Measurements from ENCODE around the gene LGR4. TPM values are rescaled to one million over a fixed set of nuclear protein-coding genes. Genes with fewer than 3 reads are reported as not detected.

Gene LGR4
- total and polyA plus RNA-seq, 2 donors (not counting 1 experiment from before 2014, with no cell fraction given): 0.92 to 3.3 TPM

DNA sequence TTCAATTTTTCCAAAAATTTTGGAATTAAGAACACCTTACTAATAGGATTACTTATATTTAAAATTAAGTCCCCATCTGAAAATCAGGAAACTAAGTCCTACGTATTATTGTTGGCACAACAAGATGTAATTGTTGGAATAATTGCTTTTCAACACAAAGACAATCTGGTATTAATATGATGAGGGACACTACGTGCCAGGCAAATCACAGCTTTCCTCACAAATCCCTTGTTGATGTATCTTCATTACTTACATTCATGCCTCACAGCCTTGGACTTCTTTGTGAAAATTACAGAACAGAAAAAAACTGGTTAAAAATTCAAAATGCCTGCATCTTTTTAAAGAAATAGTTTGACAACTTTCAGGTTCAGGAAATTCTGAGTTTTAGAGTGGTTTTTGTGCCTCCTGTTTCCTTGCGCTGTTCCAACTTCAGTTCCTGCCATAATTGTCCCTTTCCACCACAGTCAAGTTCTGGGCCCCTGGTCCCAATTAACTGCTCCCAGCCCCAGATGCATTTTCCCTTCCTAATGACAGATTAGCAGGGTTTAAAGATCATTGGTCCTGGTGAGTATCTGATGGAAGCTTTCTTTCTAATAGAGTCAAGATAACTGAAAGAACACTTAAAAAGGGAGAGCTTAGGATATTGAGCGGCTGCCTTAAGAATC is 86.3 kb downstream of the LGR4 start:
- H3K27me3 ChIP-seq (replicated peaks in 1 of 4; ENCODE audit: control extremely low read depth in 1 of 4, control insufficient read depth in 3 of 4, insufficient read depth in 4 of 4, low read length in 3 of 4): no peaks in the 10 kb centered on the region
- H2AFZ ChIP-seq (ENCODE audit: insufficient read depth, low read depth, low read length, poor library complexity, severe bottlenecking): no peak overlapping the region
- Mint-ChIP-seq H3K27ac (no peak overlapping the region), H3K27me3 (no peaks in the 10 kb centered on the region), H3K4me3 (no peak overlapping the region), H3K9me3 (ENCODE audit: insufficient read depth) (no peaks in the 10 kb centered on the region), H3K4me1 (no peaks in the 10 kb centered on the region)
- no peaks in the 10 kb centered on the region for H3K79me2 ChIP-seq (ENCODE audit: control insufficient read depth, insufficient read depth, low read length)
- no peak overlapping the region for H3K9ac ChIP-seq (ENCODE audit: low read length)
- intact Hi-C loops (cut with micrococcal nuclease): no loop called here
- no peak overlapping the region for H3K27ac ChIP-seq (ENCODE audit: low read length in 2 of 2)
- WGBS (ENCODE audit: insufficient coverage): no CpG with 5 or more reads among the region's 4 CpGs
- no peak for TF ChIP-seq EZH2 (IDR thresholded peaks at IDR 0.05; ENCODE audit: borderline replicate concordance, insufficient read depth, low read depth, low read length, poor library complexity, severe bottlenecking)
- TF ChIP-seq, protein P1, sequence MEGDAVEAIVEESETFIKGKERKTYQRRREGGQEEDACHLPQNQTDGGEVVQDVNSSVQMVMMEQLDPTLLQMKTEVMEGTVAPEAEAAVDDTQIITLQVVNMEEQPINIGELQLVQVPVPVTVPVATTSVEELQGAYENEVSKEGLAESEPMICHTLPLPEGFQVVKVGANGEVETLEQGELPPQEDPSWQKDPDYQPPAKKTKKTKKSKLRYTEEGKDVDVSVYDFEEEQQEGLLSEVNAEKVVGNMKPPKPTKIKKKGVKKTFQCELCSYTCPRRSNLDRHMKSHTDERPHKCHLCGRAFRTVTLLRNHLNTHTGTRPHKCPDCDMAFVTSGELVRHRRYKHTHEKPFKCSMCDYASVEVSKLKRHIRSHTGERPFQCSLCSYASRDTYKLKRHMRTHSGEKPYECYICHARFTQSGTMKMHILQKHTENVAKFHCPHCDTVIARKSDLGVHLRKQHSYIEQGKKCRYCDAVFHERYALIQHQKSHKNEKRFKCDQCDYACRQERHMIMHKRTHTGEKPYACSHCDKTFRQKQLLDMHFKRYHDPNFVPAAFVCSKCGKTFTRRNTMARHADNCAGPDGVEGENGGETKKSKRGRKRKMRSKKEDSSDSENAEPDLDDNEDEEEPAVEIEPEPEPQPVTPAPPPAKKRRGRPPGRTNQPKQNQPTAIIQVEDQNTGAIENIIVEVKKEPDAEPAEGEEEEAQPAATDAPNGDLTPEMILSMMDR (IDR thresholded peaks at IDR 0.05): no peak
- no peaks in the 10 kb centered on the region for H3K9me3 ChIP-seq (ENCODE audit: control extremely low read depth in 1 of 3, control insufficient read depth in 2 of 3, insufficient read depth in 1 of 3, low read length in 2 of 3)
- ChIA-PET POLR2A (no interaction called here), CTCF (no interaction called here)
- ATAC-seq (ENCODE audit: low read depth): no peak
- no peak overlapping the region for H3K4me3 ChIP-seq (ENCODE audit: control extremely low read depth in 1 of 5, extremely low read depth in 1 of 5, insufficient read depth in 1 of 5, low read depth in 2 of 5, low read length in 4 of 5)
- no peak for DNase-seq
- no peaks in the 10 kb centered on the region for H4K20me1 ChIP-seq (ENCODE audit: control insufficient read depth, insufficient read depth, low read length, poor library complexity, severe bottlenecking)
- no peaks in the 10 kb centered on the region for H3K36me3 ChIP-seq (replicated peaks in 1 of 2; ENCODE audit: control extremely low read depth in 1 of 2, control insufficient read depth in 1 of 2, extremely low read depth in 1 of 2, insufficient read depth in 2 of 2, low read length in 1 of 2)
- no peaks in the 10 kb centered on the region for H3K4me1 ChIP-seq (ENCODE audit: control insufficient read depth in 2 of 2, insufficient read depth in 2 of 2, low read length in 2 of 2)
- H3K4me2 ChIP-seq (replicated peaks; ENCODE audit: low read depth, low read length, poor library complexity, severe bottlenecking): no peak overlapping the region

DNA sequence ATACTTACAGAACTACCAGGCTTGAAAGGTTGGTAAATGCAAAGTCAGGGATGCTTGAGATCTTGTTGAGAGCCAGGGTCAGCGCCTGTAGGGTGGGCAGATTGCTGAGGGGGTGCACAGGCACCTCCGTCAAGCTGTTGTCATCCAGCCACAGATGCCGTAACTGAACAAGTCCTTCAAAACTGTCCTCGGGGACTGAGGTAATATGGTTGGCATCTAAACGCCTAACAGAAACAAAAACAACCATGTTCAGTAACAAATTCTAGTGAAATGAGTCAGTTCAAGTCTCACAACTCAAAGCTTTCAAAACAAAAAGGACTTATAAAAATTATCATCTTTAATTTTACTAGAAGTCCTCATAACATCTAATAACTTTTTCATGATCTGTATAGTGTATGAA is 87.3 kb downstream of the LGR4 start:
- H2AFZ ChIP-seq (ENCODE audit: insufficient read depth, low read depth, low read length, poor library complexity, severe bottlenecking): no peak overlapping the region
- ChIA-PET POLR2A (no interaction called here), CTCF (no interaction called here)
- no peak for TF ChIP-seq EZH2 (IDR thresholded peaks at IDR 0.05; ENCODE audit: borderline replicate concordance, insufficient read depth, low read depth, low read length, poor library complexity, severe bottlenecking)
- TF ChIP-seq, protein P1 (IDR thresholded peaks at IDR 0.05): no peak
- DNase-seq (no peak), ATAC-seq (ENCODE audit: low read depth) (no peak)
- no peaks in the 10 kb centered on the region for H3K9me3 Mint-ChIP-seq (ENCODE audit: insufficient read depth)
- H3K4me1 ChIP-seq (ENCODE audit: control insufficient read depth in 2 of 2, insufficient read depth in 2 of 2, low read length in 2 of 2): no peaks in the 10 kb centered on the region
- no peak overlapping the region for H3K9ac ChIP-seq (ENCODE audit: low read length)
- H4K20me1 ChIP-seq (ENCODE audit: control insufficient read depth, insufficient read depth, low read length, poor library complexity, severe bottlenecking): no peaks in the 10 kb centered on the region
- no peak overlapping the region for H3K27ac Mint-ChIP-seq
- no peaks in the 10 kb centered on the region for H3K79me2 ChIP-seq (ENCODE audit: control insufficient read depth, insufficient read depth, low read length)
- H3K27ac ChIP-seq (ENCODE audit: low read length in 2 of 2): no peak overlapping the region
- H3K4me3 ChIP-seq (ENCODE audit: control extremely low read depth in 1 of 5, extremely low read depth in 1 of 5, insufficient read depth in 1 of 5, low read depth in 2 of 5, low read length in 4 of 5): no peak overlapping the region
- no peaks in the 10 kb centered on the region for H3K27me3 ChIP-seq (replicated peaks in 1 of 4; ENCODE audit: control extremely low read depth in 1 of 4, control insufficient read depth in 3 of 4, insufficient read depth in 4 of 4, low read length in 3 of 4)
- intact Hi-C loops (cut with micrococcal nuclease): no loop called here
- no peaks in the 10 kb centered on the region for H3K4me1 Mint-ChIP-seq
- H3K4me2 ChIP-seq (replicated peaks; ENCODE audit: low read depth, low read length, poor library complexity, severe bottlenecking): no peak overlapping the region
- no peak overlapping the region for H3K4me3 Mint-ChIP-seq
- no peaks in the 10 kb centered on the region for H3K9me3 ChIP-seq (ENCODE audit: control extremely low read depth in 1 of 3, control insufficient read depth in 2 of 3, insufficient read depth in 1 of 3, low read length in 2 of 3)
- no peaks in the 10 kb centered on the region for H3K27me3 Mint-ChIP-seq
- no peaks in the 10 kb centered on the region for H3K36me3 ChIP-seq (replicated peaks in 1 of 2; ENCODE audit: control extremely low read depth in 1 of 2, control insufficient read depth in 1 of 2, extremely low read depth in 1 of 2, insufficient read depth in 2 of 2, low read length in 1 of 2)
- 75% methylated on average over 2 of the region's 5 CpGs for WGBS (ENCODE audit: insufficient coverage)
